ENCODE measurements around the gene SLC9A5.

The SLC9A5 gene

DNA sequence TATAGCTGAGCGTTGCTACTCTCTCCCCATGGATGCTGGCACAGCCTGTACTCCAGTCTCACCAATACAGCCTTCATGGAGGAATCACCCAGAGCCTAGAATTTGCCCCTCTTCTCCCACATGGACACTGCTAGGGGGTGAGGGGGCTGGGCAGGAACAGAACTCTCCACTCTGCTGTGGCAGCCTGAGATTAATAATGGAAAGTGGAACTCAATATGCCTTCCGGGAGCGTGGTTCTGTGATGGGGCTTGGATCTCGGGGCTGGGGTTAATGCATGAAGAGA, 1.2 kb downstream of the SLC9A5 start:
- DNase-seq (ENCODE audit: insufficient read length, low spot score) (no peak), FAIRE-seq (no peak)
- TF ChIP-seq POLR2A (IDR thresholded peaks at IDR 0.05; ENCODE audit: low read depth, low read length), result no peak

DNA sequence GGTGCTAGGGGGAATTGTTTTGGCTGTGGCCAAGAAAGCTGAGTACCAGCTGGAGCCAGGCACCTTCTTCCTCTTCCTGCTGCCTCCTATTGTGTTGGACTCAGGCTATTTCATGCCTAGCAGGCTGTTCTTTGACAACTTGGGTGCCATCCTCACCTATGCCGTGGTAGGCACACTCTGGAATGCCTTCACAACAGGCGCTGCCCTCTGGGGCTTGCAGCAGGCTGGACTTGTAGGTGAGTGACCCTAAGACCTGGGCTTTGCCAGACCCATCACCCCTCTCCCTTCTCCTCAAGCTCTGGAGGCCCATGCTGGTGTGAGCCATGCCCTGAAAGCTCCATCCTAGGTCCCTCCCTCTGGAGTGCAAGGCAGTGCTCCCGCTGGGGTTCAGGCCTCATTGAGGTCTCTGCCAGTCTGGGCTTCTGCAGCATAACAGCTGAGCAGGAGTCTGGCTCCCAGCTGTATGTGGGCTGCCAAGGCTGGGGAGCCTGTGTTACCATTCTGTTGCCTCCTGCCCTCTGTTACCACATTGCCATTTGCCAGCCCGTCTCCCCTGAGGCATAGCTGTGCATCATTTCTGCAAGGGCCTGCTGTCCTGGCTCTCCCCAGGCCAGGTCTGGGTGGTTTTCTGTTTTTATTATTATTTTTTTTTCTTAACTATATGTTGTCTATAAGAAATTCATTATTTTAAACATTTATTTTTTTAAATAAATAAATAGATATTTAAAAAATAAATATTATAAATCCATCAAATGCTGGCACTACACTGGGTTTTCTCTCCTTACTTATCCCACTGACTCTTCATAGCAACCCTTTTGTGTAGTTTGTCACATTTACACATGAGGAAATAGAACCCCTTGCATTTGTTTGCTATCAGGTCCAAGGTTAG, 4.1 kb downstream of the SLC9A5 start:
- DNase-seq (ENCODE audit: insufficient read length, low spot score) (no peak), FAIRE-seq (no peak)
- TF ChIP-seq POLR2A (IDR thresholded peaks at IDR 0.05; ENCODE audit: low read depth, low read length), result no peak

DNA sequence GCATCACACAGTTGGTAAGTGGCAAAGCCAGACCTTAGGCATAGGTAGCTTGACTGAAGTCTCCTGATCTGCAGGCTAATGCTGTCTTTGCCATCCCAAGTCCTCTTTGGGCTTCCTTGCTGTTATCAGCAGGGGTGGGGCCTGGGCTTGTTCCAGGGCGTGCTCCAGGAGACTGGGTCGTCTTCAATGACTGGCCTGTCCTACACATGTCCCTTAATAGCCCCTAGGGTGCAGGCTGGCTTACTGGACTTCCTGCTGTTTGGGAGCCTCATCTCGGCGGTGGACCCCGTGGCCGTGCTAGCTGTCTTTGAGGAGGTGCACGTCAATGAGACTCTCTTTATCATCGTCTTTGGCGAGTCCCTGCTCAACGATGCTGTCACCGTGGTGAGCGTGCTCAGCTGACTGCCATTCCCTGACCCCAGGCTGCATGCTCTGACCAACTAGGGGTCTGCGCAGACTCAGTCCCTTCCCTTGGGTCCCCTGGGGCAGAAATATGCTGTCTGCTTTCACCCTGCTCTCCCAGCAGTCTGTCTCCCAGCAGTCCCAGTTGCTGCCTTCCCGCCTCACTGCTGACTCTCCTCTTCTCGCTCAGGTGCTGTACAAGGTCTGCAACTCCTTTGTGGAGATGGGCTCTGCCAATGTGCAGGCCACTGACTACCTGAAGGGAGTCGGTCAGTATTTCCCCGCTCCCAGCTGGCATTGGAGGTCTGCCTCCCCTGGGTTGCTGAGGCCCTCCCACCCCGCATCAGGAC, 6.2 kb downstream of the SLC9A5 start:
- FAIRE-seq (no peak), DNase-seq (ENCODE audit: insufficient read length, low spot score) (no peak)
- no peak for TF ChIP-seq POLR2A (IDR thresholded peaks at IDR 0.05; ENCODE audit: low read depth, low read length)

DNA sequence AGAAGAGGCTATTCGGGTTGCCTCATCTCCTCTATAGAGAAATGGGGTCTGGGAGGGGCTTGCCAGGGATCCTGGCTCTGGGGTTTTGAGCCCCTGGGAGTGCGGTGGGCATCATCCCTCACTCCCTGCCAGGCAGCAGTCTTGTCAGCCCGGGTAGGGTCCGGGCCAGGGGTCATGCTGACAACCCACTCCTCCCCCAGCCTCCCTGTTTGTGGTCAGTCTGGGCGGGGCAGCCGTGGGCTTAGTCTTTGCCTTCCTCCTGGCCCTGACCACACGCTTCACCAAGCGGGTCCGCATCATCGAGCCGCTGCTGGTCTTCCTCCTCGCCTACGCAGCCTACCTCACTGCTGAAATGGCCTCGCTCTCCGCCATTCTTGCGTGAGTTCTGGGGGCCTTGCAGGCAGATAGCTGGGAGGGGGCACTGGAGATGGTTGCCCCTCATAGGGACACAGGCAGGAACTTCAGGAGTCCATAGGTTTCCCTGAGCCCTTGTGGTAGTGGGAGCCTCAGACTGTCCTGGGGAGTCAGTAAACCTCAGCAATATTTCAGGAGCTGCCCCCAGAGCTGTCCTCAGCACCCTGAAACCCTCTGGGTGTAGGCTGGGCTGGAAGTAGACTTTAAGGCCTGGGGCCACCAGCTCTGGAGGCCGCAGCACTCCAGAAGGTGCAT, 6.9 kb downstream of the SLC9A5 start:
- FAIRE-seq (no peak), DNase-seq (ENCODE audit: insufficient read length, low spot score) (no peak)
- no peak for TF ChIP-seq POLR2A (IDR thresholded peaks at IDR 0.05; ENCODE audit: low read depth, low read length)

DNA sequence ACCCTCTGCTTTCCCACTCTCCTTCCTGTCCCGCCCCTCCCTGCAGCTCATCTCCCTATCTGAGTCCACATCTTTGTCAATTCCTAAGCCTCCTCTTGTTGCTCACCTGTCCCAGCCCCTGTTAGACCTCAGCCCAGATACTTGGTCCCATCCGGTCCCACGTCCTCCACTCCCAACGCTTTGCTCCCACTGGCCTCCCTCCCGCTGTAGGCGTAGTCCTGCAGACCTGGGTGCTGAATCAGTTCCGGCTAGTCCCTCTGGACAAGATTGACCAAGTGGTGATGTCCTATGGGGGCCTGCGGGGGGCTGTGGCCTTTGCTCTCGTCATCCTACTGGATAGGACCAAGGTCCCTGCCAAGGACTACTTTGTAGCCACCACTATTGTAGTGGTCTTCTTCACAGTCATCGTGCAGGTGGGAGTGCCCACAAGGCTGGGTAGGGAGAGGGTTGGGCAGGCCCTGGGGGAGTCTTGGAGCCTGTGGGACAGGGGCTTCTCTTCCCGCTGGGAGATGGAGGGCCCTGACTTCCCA, 8.0 kb downstream of the SLC9A5 start:
- no peak for TF ChIP-seq POLR2A (IDR thresholded peaks at IDR 0.05; ENCODE audit: low read depth, low read length)
- FAIRE-seq, result no peak
- DNase-seq (ENCODE audit: insufficient read length, low spot score), result no peak

DNA sequence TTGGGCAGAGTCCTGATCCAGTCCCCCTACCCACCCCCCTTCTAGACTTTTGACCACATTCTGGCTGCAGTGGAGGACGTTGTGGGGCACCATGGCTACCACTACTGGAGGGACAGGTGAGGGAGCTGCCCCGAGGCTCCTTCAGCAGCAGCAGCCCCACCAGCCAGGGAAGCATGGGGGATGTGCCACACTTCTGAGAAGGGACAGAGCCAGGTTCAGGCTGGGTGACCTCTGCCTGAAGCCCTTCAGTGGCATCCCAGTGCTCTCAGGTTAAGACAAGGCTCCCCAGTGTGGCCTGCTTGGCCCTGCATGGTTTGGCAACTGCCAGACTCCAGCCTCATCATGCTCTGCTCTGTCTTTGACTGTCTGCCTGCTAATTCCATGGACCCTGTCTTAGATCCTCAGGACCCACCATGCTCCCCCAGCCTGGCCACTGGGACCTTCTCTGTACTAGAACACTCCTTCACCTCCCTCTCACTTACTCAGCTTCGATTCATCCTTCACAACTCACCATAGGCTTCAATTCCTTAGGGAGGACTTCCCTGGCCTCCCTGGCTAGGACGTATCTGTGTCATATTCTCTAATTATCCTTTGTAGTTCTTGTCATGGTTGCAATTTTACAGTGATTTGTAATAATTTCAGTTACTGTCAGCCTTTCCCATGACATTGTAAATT, 8.8 kb downstream of the SLC9A5 start:
- DNase-seq (ENCODE audit: insufficient read length, low spot score) (no peak), FAIRE-seq (no peak)
- no peak for TF ChIP-seq POLR2A (IDR thresholded peaks at IDR 0.05; ENCODE audit: low read depth, low read length)

DNA sequence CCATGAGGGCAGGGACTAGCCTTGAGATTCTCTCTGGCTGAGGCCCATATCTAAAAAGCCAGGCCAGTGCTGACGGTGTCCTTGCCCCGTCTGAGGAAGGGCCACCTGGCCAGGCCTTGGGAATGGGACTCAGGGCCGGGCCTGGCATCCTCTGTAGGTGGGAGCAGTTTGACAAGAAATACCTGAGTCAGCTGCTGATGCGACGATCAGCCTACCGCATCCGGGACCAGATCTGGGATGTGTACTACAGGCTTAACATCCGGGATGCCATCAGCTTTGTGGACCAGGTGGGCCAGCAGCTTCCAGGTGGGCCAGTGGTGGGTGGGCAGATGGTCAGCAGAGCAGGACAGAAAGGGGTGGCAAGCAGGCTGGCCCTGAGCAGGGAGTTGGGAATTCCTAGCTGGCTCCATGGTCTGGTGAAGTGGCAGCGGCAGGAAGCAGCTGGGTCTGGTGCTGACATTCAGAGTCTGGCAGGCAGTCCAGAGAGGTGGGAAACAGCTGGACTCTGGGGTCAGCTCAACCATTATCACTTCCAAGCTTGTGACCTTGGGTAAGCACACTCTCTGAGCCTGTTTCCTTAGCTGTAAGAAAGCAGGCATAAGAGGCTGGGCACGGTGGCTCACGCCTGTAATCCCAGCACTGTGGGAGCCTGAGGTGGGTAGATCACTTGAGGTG, 9.5 kb downstream of the SLC9A5 start:
- no peak for FAIRE-seq
- TF ChIP-seq POLR2A (IDR thresholded peaks at IDR 0.05; ENCODE audit: low read depth, low read length), result no peak
- no peak for DNase-seq (ENCODE audit: insufficient read length, low spot score)

DNA sequence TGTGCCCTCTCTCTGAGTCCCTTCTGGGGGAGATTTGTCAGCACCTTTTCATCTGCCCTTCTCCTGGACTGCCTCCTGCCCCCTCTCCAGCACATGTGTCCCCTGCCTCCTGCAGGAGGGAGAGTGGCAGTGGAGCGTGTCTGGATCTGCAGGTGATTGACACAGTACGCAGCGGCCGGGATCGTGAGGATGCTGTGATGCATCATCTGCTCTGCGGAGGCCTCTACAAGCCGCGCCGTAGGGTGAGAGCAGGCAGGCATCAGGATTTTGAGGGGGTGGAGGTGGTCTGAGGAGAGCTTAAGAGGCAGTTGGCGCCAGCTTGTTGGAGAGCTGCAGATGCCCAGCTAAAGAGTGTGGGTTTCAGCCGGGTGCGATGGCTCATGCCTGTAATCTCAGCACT, 10.9 kb downstream of the SLC9A5 start:
- no peak for TF ChIP-seq POLR2A (IDR thresholded peaks at IDR 0.05; ENCODE audit: low read depth, low read length)
- no peak for DNase-seq (ENCODE audit: insufficient read length, low spot score)
- FAIRE-seq, result no peak

DNA sequence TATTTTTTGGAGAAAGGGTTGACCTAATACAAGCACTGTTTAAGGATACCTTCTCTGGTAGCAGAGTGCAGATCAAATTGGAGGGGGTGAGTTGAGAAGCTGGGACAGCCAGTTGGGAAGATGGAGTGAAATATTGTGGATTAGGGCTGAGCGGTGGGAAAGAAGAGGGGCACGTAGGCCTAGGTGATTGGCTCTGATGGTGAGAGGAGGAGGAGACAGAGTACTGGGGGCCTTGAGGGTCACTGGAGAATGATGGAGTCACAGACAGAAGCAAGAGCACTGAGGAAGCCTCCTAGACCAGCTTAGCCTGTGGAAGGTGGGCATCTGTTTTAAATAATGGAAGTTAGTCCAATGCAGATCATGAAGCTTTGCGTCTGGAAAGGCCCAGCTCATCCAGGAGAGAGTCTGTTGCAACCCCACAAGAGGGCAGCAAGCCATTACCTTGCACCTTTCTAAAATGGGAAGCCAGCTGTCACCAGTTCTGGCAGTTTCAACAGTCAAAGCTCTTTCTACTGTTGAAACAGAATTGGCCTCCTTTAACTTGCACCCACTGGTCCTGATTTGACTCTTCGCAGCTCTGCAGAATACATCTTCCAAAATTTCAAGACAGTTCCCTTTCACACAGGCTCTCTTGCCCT, 11.8 kb downstream of the SLC9A5 start:
- TF ChIP-seq POLR2A (IDR thresholded peaks at IDR 0.05; ENCODE audit: low read depth, low read length), result no peak
- DNase-seq (ENCODE audit: insufficient read length, low spot score) (no peak), FAIRE-seq (peak; percentile 88)

DNA sequence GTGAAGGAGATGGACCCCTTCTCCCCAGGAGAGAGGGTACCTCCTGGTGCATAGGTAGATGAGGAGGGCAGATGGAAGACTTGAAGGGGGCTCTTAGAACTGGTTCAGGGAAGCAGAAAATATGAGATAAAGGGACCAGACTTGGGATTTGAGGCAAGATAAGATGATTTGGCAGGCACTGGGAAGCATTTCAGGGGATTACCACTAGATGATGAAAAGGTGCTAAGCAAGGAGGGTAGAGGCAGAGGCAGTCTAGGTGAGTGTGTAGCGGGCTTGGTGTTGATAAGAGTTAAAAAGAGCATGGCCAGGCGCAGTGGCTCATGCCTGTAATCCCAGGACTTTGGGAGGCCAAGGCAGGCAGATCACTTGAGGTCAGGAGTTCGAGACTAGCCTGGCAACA, 14.4 kb downstream of the SLC9A5 start:
- FAIRE-seq (no peak), DNase-seq (ENCODE audit: insufficient read length, low spot score) (no peak)
- no peak for TF ChIP-seq POLR2A (IDR thresholded peaks at IDR 0.05; ENCODE audit: low read depth, low read length)

DNA sequence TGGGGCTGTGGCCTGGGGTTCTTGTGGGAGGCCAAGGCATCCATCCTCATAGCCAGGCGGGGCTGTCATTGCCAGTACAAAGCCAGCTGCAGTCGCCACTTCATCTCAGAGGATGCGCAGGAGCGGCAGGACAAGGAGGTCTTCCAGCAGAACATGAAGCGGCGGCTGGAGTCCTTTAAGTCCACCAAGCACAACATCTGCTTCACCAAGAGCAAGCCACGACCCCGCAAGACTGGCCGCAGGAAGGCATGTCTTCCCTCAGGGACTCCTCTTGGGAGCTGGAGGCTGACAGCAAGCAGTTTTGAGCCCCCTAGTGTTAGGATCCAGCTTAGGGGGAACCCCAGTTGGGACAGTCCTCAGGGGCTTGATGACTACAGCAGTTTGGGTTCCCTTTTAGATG, 15.5 kb downstream of the SLC9A5 start:
- FAIRE-seq (no peak), DNase-seq (ENCODE audit: insufficient read length, low spot score) (no peak)
- TF ChIP-seq POLR2A (IDR thresholded peaks at IDR 0.05; ENCODE audit: low read depth, low read length), result no peak

DNA sequence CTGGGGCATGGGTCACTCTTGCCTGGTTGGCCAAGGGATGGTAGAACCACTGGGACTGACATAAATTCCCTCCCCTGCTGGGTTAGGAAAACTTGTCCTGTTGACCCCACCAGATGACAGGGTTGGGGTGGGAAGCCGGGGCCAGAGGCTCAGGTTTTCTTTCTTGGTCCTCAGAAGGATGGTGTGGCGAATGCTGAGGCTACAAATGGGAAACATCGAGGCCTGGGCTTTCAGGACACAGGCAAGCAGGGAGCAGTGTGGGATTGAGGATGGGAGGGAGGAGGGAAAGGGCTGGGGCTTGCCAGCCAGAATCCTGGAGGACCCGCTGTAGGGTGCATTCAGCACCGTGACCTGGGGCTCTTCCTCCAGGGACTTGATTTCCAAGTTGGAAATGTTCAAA, 16.1 kb downstream of the SLC9A5 start:
- TF ChIP-seq POLR2A (IDR thresholded peaks at IDR 0.05; ENCODE audit: low read depth, low read length), result no peak
- no peak for DNase-seq (ENCODE audit: insufficient read length, low spot score)
- FAIRE-seq, result no peak

DNA sequence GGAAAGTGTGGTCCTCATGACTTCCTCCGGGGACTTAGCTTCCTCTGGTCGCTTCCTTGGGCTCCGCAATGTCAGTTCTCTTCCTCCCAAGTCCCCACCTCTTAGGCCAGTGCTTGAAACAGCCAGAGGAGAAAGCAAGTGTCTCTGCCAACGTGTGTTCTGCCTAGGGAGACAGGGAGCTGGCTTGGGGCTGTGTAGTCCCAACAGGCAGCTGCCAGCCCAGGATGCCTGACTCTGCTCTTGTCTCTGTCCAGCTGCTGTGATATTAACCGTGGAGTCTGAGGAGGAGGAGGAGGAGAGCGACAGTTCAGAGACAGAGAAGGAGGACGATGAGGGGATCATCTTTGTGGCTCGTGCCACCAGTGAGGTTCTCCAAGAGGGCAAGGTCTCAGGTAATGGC, 17.1 kb downstream of the SLC9A5 start:
- TF ChIP-seq POLR2A (IDR thresholded peaks at IDR 0.05; ENCODE audit: low read depth, low read length), result no peak
- no peak for FAIRE-seq
- DNase-seq (ENCODE audit: insufficient read length, low spot score), result no peak
